CD4-positive, alpha-beta T cell treated with Interleukin-17A for 4 hours (primary cell): ENCODE measurements around the gene NINJ2.
"Not testable (repeated sequence)": the region's sequence is repeated elsewhere in the genome, so short reads cannot be mapped to it uniquely, and the experiment has no call there.

ENCODE experiments used
- DNase-seq: peaks from one replicate; pipeline ENCODE4 v3.0.0-alpha.2; 2020; ENCODE audit warnings: mixed read lengths

Gene NINJ2

GRCh38 chr12:669576-669945, 6.3 kb upstream of the NINJ2 start:
- DNase-seq = no peak

DNA sequence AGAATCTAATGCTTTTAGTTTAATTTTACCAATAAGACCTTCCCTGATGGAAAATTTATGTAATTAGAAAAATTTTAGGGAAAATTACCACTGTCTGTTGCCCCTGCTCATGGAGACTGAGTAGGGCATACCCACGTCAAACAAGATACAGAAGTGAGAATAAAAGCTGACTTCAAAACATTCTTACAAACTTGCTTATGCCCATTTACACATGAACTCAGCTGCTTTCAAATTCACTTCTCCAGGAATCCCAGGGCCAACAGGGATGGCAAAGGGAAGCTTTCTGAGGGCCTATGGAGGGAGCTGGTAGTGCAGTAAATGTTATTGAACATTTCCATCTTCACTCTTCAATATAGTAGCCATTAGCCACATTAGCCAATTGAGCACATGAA, 4.8 kb upstream of the NINJ2 start:
- no peak for DNase-seq

DNA sequence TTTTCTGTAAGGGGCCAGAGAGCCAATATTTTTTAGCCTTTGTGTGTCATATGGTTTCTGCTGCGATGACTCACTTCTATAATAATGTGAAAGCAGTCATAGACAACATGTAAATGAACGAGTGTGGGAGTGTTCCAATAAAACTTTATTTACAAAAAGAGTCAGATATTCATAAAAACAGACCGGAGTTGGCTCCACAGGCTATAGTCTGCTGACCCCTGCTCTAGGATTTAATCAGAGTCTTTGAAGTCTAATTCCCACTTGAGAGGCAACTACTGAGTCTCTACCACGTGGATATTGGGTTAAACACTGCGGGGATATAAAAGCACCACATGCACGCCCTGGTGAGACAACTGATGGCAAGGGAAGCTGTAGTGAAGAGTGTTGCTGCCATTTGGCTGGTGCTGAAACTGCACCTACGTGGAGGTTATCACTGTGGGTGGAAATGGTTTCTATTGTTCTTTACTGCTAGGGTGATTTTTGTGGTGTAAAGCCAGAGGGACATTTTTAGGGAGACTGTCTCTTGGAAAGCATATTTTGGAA, 3.6 kb upstream of the NINJ2 start:
- no peak for DNase-seq

DNA sequence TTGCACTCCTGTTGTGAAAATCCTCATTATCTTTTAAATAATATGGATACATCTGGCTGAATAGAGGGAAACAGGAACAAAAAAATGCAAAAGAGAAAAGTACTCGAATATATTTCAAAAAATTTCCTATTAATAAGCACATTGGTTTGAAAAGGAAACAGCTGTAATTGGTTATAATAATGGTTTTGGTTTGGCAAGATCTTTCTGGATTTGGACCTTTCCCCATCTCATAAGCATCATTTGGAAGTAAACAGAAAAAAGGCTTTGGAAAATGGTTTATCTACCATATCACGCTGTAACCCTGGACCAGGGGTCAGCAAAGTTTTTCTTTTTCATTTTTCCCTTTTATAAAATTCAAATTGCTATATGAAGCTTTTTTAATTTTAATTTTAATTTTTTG, 2.8 kb upstream of the NINJ2 start:
- DNase-seq = no peak

- no peak for DNase-seq
Measured at GRCh38 chr12:664779-665092, 1.5 kb upstream of the NINJ2 start.

DNA sequence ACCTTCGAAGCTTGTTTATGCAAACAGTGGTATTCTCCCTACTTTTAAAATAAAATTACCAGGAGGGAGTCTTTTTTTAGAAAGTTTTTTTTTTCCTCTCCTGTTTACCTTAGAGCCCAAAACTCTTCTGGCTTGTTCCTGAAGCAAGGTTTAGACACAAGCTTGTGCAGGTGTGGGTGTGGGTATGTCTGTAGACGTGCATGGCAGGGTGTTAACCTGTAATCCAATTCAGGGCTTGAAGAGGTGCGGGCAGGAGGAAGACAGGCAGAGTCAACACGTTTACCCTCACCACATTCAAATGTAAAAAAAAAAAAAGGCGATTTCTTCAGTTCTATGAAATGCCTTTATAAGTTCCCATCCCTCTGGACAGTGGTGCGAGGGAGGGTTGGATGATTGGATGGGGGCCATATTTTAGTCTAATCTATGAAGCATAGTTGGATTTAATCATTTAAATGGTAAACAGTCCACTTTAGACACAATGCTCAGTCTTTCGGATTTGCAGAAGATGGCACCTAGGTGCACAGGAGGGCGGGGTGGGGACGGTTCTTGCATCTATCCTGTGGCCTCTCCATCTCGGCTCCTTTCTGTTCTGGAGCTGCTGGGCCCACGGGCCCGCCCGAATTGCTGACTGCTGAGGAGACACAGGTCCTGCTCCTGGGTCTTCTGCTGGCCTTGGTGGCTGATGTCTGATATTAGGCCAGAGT, 982 bp upstream of the NINJ2 start:
- DNase-seq = no peak

- no peak for DNase-seq
Measured at GRCh38 chr12:662566-663292, 516 bp downstream of the NINJ2 start.

DNA sequence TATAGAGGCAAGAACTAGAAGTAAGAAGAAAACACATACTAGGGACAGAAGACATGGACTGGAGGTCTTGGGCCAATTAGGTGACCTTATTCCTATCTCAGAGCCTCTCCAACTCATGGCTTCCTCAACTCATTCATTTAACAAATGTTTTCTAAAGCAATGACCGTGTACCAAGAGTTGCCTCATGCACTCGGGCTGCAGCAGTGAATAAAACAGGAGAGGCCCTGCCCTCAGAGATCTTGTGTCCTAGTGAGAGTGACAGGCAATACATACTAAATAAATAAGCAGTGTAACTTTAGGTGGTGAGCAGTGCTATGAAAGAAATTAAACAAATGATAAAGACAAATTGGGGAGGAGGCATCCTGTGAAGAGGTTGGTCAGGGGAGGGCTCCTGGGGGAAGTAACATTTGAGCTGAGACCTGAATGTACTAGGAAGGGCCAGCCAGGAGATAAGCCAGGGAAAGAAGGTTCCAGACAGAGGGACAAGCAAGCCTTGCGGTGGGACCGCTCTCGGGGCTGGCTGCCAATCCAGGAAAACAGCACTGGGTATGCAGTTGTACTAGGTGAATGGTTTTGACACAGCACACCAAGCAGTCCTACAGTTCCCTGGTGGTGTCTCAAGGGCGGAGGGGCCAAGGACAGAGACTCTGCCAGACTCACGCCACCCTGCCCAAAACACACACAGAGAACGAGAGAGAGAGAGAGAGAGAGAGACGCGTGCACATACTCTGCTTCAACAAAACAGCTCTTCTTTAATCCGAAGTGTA, 1.3 kb downstream of the NINJ2 start:
- no peak for DNase-seq

GRCh38 chr12:659090-659683, 4.1 kb downstream of the NINJ2 start:
- no peak for DNase-seq

DNA sequence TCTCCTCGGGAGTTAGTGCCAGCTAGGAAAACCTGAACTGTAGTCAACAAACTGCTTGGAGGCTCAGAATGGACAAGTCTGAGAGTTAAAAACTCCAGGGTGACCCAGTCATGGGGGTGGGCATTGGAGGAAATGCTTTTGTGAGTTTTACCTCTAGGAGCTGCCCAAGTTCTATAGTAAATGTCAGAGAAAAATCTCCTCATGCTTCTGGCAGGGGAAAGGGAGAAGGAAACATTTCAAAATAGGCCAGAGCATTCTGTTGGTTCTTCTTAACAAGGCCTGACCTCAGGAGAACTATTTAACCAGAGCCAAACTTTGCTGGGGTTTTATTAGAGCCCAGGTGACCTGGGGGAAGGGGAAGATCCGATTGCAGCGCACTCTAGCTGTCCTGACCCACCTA, 12.3 kb downstream of the NINJ2 start:
- DNase-seq = no peak

DNA sequence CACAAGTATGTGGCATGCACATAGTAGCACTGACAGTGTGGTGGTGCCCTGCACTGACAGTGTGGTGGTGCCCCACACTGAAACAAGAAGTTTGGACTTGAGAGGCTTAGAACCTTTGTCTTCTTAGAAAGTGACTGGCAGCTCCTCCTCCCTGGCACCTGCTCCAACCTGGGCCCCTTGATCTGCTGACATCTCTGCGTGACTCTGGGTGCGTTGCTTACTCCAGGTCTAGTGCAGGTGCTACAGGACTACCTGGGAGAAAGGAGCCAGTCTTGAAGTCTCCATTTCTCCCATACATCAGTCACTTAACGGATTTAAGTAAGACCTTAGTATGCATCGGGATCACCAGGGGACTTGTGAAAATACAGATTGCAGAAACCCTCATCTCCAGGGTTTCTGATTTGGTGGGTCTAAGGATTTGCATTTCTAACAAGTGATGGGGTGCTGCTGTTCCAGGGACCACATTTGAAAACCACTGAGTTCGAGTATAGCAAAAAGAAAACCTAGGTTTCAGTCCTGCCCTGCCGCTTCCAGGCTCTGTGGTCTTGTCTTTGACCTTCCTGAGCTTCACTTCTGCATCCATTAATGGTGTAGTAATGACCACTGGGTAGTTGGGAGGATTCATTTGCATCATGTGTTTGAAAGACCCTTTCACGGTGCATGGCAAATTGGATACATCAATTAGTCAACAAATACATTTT, 15.7 kb downstream of the NINJ2 start:
- no peak for DNase-seq

DNA sequence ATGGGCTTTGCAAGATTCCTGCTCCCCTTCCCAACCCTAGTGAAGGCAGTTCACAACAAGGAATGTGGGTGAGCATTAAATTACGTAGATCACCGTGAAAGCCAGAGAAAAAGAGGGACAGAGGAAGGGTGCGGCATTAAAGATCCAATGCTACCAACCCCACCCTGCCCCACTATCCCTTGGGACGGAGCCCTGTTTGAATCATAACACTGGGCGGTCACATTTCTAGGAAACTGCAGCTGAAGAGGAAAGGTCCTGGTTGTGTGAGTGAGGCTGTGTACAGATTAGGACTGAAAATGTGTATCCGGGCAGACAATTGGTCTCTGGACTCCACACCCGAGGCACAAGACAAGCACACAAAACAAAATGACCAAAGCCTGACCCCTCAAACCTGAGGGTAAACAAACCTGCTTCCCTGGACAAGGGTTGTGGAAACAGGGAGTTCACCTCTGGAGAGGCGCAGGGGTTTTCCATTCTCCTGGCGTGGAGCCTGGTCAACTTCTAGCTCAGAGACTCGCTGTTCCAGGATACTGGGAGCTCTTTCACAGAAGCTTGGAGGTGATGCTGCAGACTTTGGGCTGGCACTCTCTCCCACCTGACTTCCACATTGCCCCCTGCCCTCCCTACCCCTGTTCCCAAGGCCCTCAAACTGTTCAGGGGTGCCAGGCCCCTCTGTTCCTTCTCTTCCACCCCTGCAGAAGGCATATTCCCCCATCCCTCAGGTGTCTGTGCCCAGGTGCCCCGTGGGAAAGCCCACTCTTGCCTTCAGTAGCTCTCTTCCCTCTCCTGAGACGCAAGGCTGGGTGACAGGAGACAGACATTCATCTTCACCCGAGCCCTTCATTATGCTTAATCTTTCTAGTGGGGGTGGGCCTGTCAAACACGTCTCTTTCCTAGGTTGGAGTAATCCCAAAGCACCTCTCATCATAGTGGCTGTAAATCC, 16.5 kb downstream of the NINJ2 start:
- DNase-seq = no peak

DNA sequence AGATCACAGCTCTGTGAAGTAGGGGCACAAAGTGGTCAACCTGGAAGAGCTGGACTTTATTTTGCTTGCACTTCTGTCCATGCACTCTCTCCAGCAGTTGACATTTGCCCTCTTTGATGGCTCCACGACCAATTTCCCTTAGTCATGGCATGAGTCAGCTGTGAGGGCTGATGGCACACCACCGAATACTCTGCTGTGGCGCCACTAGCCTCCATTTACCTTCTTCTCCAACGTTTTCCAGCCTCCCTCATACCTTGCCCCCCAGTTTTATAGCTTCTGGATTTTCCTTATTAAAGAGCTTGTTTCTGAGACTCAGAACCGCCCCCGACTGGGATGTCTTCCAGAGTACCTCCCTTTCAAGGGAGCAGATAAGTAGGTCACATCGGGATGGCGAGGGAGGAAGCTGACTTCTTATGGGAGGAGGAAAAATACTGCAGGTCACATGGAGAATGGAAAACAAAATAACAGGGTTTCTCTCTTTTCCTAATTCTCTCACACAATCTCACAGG, 17.6 kb downstream of the NINJ2 start:
- DNase-seq = no peak

- DNase-seq = no peak
Measured at GRCh38 chr12:644818-645552, 18.3 kb downstream of the NINJ2 start.

DNA sequence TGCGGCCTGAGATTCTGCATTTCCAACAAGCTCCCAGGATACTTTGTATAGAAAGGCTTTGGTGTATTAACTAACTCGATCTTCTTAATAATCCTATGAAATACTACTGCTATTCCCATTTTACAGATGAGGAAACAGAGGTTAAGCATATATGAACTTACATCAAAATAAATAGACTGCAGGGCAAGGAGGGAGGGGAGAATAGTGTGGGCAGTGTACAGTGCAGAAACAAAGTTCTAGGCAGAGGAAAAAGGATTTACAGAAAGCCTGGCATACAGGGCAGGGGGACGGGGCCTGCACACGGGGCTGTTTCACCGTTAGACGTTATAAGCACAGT, 19.0 kb downstream of the NINJ2 start:
- DNase-seq = no peak

DNA sequence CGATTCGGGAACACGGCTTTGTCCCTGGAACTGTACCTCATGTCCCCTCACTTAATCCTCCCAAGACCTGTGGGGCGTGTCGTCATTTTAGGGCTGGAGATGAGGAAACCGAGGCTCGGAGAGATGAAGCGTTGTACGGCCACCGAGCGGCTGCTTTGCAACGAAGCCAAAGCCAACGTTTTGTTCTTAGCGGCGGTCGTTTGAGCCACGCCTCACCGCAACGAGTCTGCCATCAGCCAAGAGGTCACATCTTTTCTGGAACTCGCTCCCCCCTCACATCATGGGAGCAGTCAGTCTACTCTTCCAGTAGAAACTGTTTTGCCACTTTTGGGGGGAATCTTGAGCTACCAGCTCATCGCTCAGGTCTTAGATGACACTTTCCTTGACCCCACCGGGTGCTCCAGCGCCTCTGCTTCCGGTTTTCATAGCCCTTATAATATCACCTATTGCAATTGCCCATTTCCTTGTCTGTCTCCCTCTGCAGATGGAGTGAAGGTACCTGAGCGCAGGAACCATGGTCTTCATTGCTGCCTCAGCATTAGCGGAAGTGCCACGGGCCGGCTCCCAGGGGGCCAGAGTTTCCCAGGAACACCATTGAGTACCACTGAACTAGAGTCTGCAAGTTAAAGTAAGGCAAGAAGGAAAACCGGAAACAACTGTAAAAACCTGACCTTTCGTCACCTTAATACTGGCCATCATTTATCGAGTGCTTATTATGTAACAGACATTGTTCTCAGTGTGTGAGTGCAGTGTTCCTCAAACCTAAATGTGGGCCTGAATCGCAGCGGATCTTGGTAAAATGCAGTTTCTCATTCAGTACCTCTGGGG, 19.6 kb downstream of the NINJ2 start:
- DNase-seq = peak; percentile 17

- DNase-seq = peak; percentile 85
Measured at GRCh38 chr12:642633-643474, 20.4 kb downstream of the NINJ2 start.

- not testable (repeated sequence) for DNase-seq
Measured at GRCh38 chr12:641321-641720, 21.9 kb downstream of the NINJ2 start.

GRCh38 chr12:640773-641172, 22.5 kb downstream of the NINJ2 start:
- no peak for DNase-seq
